IMR-90 (cell line): Measurements from ENCODE around the gene CEP162. TPM values are rescaled to one million over a fixed set of nuclear protein-coding genes. Genes with fewer than 3 reads are reported as not detected.

Experiments used
- ATAC-seq: fragments of 200-7000 bp; cut with Tn5 transposase; 2 replicates; pipeline ENCODE4 v1.9.1; 2020; ENCODE audit warnings: low read depth, mild to moderate bottlenecking, moderate library complexity
- BruUV-seq: library from RNA; stranded (reverse); fragments of 400-500 nt; replicated peaks from 2 replicates; lab custom pipeline; 2021; lab: Mats Ljungman, UMichigan
- CTCF ChIA-PET: fragments of 300-600 bp; formaldehyde crosslinking; extraction: SDS; loops from one replicate; lab custom pipeline; 2021; ENCODE audit warnings: antibody characterized with exemption; lab: Yijun Ruan, JAX
- POLR2A ChIA-PET: fragments of 300-600 bp; sonication (Branson Sonifier 250); formaldehyde crosslinking; loops from one replicate; lab custom pipeline; 2022; ENCODE audit warnings: antibody characterized with exemption; ENCODE audit not compliant: unreplicated experiment; lab: Charles Lee
- DNase-seq: peaks from one replicate; pipeline ENCODE4 v3.0.0; 2013
- H2AFZ ChIP-seq: replicated peaks from 2 replicates; pipeline ENCODE3; 2013; ENCODE audit warnings: low read length, mild to moderate bottlenecking; ENCODE audit not compliant: poor library complexity
- H2AK5ac ChIP-seq: 2 replicates; pipeline ENCODE4 v1.6.1; 2013; ENCODE audit warnings: low read depth, low read length, inconsistent platforms
- H2AK9ac ChIP-seq: replicated peaks from 2 replicates; pipeline ENCODE3; 2013; ENCODE audit warnings: mild to moderate bottlenecking, low read depth, low read length, moderate library complexity; ENCODE audit not compliant: poor library complexity
- H2BK120ac ChIP-seq: 2 replicates; pipeline ENCODE4 v1.6.1; 2013; ENCODE audit warnings: low read depth, low read length, inconsistent platforms
- H2BK15ac ChIP-seq: 3 replicates; pipeline ENCODE4 v1.6.1; 2013; ENCODE audit warnings: low read depth, low read length, inconsistent platforms
- H2BK20ac ChIP-seq: 2 replicates; pipeline ENCODE4 v1.6.1; 2013; ENCODE audit warnings: low read depth, mild to moderate bottlenecking, inconsistent platforms, low read length, moderate library complexity
- H2BK5ac ChIP-seq: 2 replicates; pipeline ENCODE4 v1.6.1; 2013; ENCODE audit warnings: mild to moderate bottlenecking, low read depth, low read length, inconsistent platforms; ENCODE audit not compliant: poor library complexity, severe bottlenecking
- H3K14ac ChIP-seq: replicated peaks from 2 replicates; pipeline ENCODE4 v1.6.1; 2013; ENCODE audit warnings: low read depth, low read length, inconsistent platforms
- H3K18ac ChIP-seq: 2 replicates; pipeline ENCODE4 v1.6.1; 2013; ENCODE audit warnings: low read depth, low read length, control low read depth
- H3K23ac ChIP-seq: 2 replicates; pipeline ENCODE4 v1.6.1; 2013; ENCODE audit warnings: low read depth, low read length, inconsistent platforms
- H3K27ac ChIP-seq: 2 replicates; pipeline ENCODE4 v1.5.1; 2013; ENCODE audit warnings: mild to moderate bottlenecking, control low read depth, low read length; ENCODE audit not compliant: insufficient read depth
- H3K27me3 ChIP-seq: 2 replicates; pipeline ENCODE4 v1.6.1; 2013; ENCODE audit warnings: low read length; ENCODE audit not compliant: control insufficient read depth, insufficient read depth
- H3K36me3 ChIP-seq: 2 replicates; pipeline ENCODE4 v1.6.1; 2013; ENCODE audit warnings: low read length, mixed read lengths; ENCODE audit not compliant: control insufficient read depth, insufficient read depth
- H3K4ac ChIP-seq: 2 replicates; pipeline ENCODE4 v1.6.1; 2013; ENCODE audit warnings: low read depth, low read length, inconsistent platforms
- H3K4me1 ChIP-seq: 2 replicates; pipeline ENCODE4 v1.6.1; 2013; ENCODE audit warnings: low read length, mixed read lengths; ENCODE audit not compliant: control insufficient read depth, insufficient read depth
- H3K4me2 ChIP-seq: 2 replicates; pipeline ENCODE4 v1.6.1; 2013; ENCODE audit warnings: low read depth, mild to moderate bottlenecking, control low read depth, low read length, moderate library complexity
- H3K4me3 ChIP-seq: 2 replicates; pipeline ENCODE4 v1.5.1; 2013; ENCODE audit warnings: low read depth, mild to moderate bottlenecking, control low read depth, low read length, moderate library complexity; ENCODE audit not compliant: insufficient read depth
- H3K56ac ChIP-seq: 2 replicates; pipeline ENCODE4 v1.6.1; 2013; ENCODE audit warnings: low read length, inconsistent platforms; ENCODE audit not compliant: insufficient read depth; ENCODE audit errors: extremely low read depth
- H3K79me1 ChIP-seq, 2 experiments: 2 replicates each; pipeline ENCODE4 v1.6.1; 2013; ENCODE audit warnings: low read length in 2 of 2, inconsistent platforms in 1 of 2, low read depth in 1 of 2
- H3K9ac ChIP-seq: 2 replicates; pipeline ENCODE4 v1.6.1; 2013; ENCODE audit warnings: low read depth, low read length, control low read depth
- H3K9me1 ChIP-seq: 2 replicates; pipeline ENCODE4 v1.6.1; 2013; ENCODE audit warnings: low read length, inconsistent platforms; ENCODE audit not compliant: insufficient read depth
- H3K9me3 ChIP-seq: 2 replicates; pipeline ENCODE4 v1.6.1; 2013; ENCODE audit warnings: low read length; ENCODE audit not compliant: control insufficient read depth, insufficient read depth
- H4K20me1 ChIP-seq: 2 replicates; pipeline ENCODE4 v1.6.1; 2013; ENCODE audit warnings: low read length, inconsistent platforms; ENCODE audit not compliant: insufficient read depth
- H4K5ac ChIP-seq: 2 replicates; pipeline ENCODE4 v1.6.1; 2013; ENCODE audit warnings: mild to moderate bottlenecking, low read depth, low read length, control low read depth
- H4K8ac ChIP-seq, 2 experiments: 2 replicates each; pipeline ENCODE4 v1.6.1; 2013; ENCODE audit warnings: low read depth in 2 of 2, low read length in 2 of 2, control low read depth in 1 of 2, inconsistent platforms in 1 of 2
- H4K91ac ChIP-seq: 2 replicates; pipeline ENCODE4 v1.6.1; 2013; ENCODE audit warnings: low read depth, low read length, inconsistent platforms; ENCODE audit not compliant: insufficient read depth
- BHLHE40 ChIP-seq: fragments of 150-350 bp; IDR thresholded peaks from 2 replicates; pipeline ENCODE4 v1.6.1; 2016; ENCODE audit warnings: mild to moderate bottlenecking, low read depth, low read length
- CEBPB ChIP-seq: IDR thresholded peaks from 2 replicates; pipeline ENCODE4 v1.6.1; 2012; ENCODE audit warnings: low read depth, low read length, improper control_type of control experiment
- CHD1 ChIP-seq: IDR thresholded peaks from 2 replicates; pipeline ENCODE4 v1.6.1; 2012; ENCODE audit warnings: low read depth, low read length, improper control_type of control experiment
- FOS ChIP-seq: fragments of 150-350 bp; IDR thresholded peaks from 2 replicates; pipeline ENCODE4 v1.6.1; 2016; ENCODE audit warnings: low read depth, low read length
- MAFK ChIP-seq: IDR thresholded peaks from 2 replicates; pipeline ENCODE4 v1.6.1; 2012; ENCODE audit warnings: low read depth, low read length, improper control_type of control experiment
- MAZ ChIP-seq: IDR thresholded peaks from 2 replicates; pipeline ENCODE4 v1.6.1; 2012; ENCODE audit warnings: low read depth, mild to moderate bottlenecking, low read length, improper control_type of control experiment, moderate library complexity, borderline replicate concordance
- MXI1 ChIP-seq: IDR thresholded peaks from 2 replicates; pipeline ENCODE4 v1.6.1; 2012; ENCODE audit warnings: low read depth, mild to moderate bottlenecking, low read length, moderate library complexity, borderline replicate concordance
- NFE2L2 ChIP-seq: fragments of 150-350 bp; IDR thresholded peaks from 2 replicates; pipeline ENCODE4 v1.6.1; 2016; ENCODE audit warnings: low read depth, mild to moderate bottlenecking, low read length
- POLR2A ChIP-seq: IDR thresholded peaks from 2 replicates; pipeline ENCODE4 v1.6.1; 2012; ENCODE audit warnings: mild to moderate bottlenecking, low read depth, low read length
- RAD21 ChIP-seq: IDR thresholded peaks from 2 replicates; pipeline ENCODE4 v1.6.1; 2012; ENCODE audit warnings: low read length, improper control_type of control experiment
- RCOR1 ChIP-seq: IDR thresholded peaks from 2 replicates; pipeline ENCODE4 v1.6.1; 2012; ENCODE audit warnings: mild to moderate bottlenecking, low read length, improper control_type of control experiment; ENCODE audit not compliant: insufficient replicate concordance
- RFX5 ChIP-seq: IDR thresholded peaks from 2 replicates; pipeline ENCODE4 v1.8.0; 2012; ENCODE audit warnings: low read depth, mild to moderate bottlenecking, low read length, moderate library complexity
- SMC3 ChIP-seq: fragments of 150-350 bp; IDR thresholded peaks from 2 replicates; pipeline ENCODE4 v1.6.1; 2016; ENCODE audit warnings: low read depth, mild to moderate bottlenecking, antibody characterized with exemption, low read length, moderate library complexity
- WGBS, 2 experiments: methylation state at CpG; one replicate each; pipeline versions ENCODE4 v1.1.5 to v1.1.7; 2013; ENCODE audit warnings: missing lambda C conversion rate in 2 of 2; ENCODE audit not compliant: insufficient read length in 1 of 2; ENCODE audit errors: extremely low coverage in 2 of 2; 5-methylcytosine and 5-hydroxymethylcytosine counted together
- dilution Hi-C: fragments of 300-500 bp; cut with HindIII; formaldehyde crosslinking; loops from one replicate; pipeline ENCODE4 v1.14.3; 2018; ENCODE audit warnings: low sequenced_read_pairs; ENCODE audit not compliant: unreplicated experiment
- in situ Hi-C: fragments of 300-500 bp; cut with MboI; formaldehyde crosslinking; loops from 3 replicates; pipeline ENCODE4 v1.14.3; 2019; ENCODE audit warnings: low sequenced_read_pairs, inconsistent platforms, mixed read lengths
- intact Hi-C: fragments of 100-400 bp; cut with micrococcal nuclease; formaldehyde crosslinking; loops from 2 replicates; pipeline ENCODE4 v1.10.0; 2022
- polyA plus RNA-seq, 3 experiments: library from polyadenylated mRNA; depleted of rRNA; stranded (reverse); fragments of >200 nt; gene quantifications; 2 replicates each; pipeline ENCODE4 v1.2.3, GENCODE V29; 2012; ENCODE audit warnings: low replicate concordance in 1 of 3
- total RNA-seq: library from RNA; depleted of rRNA; stranded (reverse); fragments of >200 nt; gene quantifications from 2 replicates; pipeline ENCODE4 v1.2.3, GENCODE V29; 2012
- TF ChIP-seq, protein P1 (sequence below): fragments of 150-350 bp; IDR thresholded peaks from 2 replicates; pipeline ENCODE4 v1.6.1; 2017; ENCODE audit warnings: mild to moderate bottlenecking, antibody characterized with exemption, low read length, low read depth
- TF ChIP-seq, protein P2 (sequence below): conservative IDR thresholded peaks from 2 replicates; pipeline ENCODE4 v1.5.1; 2012; ENCODE audit warnings: mild to moderate bottlenecking, low read depth, low read length, improper control_type of control experiment
- TF ChIP-seq, protein P3 (sequence below): fragments of 150-350 bp; IDR thresholded peaks from 2 replicates; pipeline ENCODE4 v1.6.1; 2016; ENCODE audit warnings: low read depth, mild to moderate bottlenecking, low read length, moderate library complexity, borderline replicate concordance

Gene CEP162
- total and polyA plus RNA-seq, 2 of the 4 experiments (the other 2 are of a cell fraction) = 1.2 to 1.6 TPM

DNA sequence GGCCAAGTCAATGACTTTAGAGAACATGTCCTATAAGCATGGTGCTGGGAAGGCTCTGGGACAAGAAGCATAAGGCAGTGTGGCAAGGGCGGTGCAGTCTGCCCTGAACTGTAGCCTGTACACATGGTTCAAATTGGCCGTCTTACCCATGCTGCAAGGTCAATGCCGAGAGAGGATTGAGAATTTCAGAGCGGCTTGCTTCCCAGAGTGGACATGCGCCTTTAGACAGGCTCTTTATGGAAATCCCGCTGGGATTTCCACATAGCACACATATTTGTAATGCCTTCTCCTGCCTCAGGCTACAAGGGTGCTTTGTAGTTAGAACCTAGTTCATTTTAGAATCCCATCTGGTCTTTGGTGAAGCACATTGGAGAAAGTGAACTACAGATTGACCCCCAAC, 36.1 kb upstream of the CEP162 start:
- 65% methylated on average over 2 of the region's 6 CpGs; no CpG with 5 or more reads in 1 of the 2 experiments for WGBS, 2 experiments
- Histone ChIP-seq H3K9me1 (no peaks in the 10 kb centered on the region), H3K18ac (no peak overlapping the region), H3K4me2 (no peak overlapping the region), H3K4ac (no peak overlapping the region), H3K4me3 (no peak overlapping the region), H3K4me1 (no peaks in the 10 kb centered on the region), H4K91ac (no peak overlapping the region), H4K20me1 (no peaks in the 10 kb centered on the region), H3K56ac (no peak overlapping the region), H2BK15ac (no peak overlapping the region), H3K36me3 (no peaks in the 10 kb centered on the region), H3K23ac (no peak overlapping the region), H4K5ac (no peak overlapping the region), H2BK20ac (no peak overlapping the region), H2AK9ac (no peak overlapping the region), H3K79me1 (no peaks in the 10 kb centered on the region), H2AFZ (no peak overlapping the region), H3K9me3 (no peaks in the 10 kb centered on the region), H3K27me3 (no peaks in the 10 kb centered on the region; the same call in 1 of the 2 replicates), H3K27ac (no peak overlapping the region), H2AK5ac (no peak overlapping the region), H4K8ac (no peak overlapping the region), H2BK120ac (no peak overlapping the region), H3K14ac (no peak overlapping the region), H3K9ac (no peak overlapping the region), H2BK5ac (no peak overlapping the region)
- ATAC-seq = no peak
- TF ChIP-seq, protein P1, sequence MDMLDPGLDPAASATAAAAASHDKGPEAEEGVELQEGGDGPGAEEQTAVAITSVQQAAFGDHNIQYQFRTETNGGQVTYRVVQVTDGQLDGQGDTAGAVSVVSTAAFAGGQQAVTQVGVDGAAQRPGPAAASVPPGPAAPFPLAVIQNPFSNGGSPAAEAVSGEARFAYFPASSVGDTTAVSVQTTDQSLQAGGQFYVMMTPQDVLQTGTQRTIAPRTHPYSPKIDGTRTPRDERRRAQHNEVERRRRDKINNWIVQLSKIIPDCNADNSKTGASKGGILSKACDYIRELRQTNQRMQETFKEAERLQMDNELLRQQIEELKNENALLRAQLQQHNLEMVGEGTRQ = no peak
- no peak for TF ChIP-seq NFE2L2
- no peak for TF ChIP-seq SMC3
- TF ChIP-seq, protein P2, sequence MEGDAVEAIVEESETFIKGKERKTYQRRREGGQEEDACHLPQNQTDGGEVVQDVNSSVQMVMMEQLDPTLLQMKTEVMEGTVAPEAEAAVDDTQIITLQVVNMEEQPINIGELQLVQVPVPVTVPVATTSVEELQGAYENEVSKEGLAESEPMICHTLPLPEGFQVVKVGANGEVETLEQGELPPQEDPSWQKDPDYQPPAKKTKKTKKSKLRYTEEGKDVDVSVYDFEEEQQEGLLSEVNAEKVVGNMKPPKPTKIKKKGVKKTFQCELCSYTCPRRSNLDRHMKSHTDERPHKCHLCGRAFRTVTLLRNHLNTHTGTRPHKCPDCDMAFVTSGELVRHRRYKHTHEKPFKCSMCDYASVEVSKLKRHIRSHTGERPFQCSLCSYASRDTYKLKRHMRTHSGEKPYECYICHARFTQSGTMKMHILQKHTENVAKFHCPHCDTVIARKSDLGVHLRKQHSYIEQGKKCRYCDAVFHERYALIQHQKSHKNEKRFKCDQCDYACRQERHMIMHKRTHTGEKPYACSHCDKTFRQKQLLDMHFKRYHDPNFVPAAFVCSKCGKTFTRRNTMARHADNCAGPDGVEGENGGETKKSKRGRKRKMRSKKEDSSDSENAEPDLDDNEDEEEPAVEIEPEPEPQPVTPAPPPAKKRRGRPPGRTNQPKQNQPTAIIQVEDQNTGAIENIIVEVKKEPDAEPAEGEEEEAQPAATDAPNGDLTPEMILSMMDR = no peak
- TF ChIP-seq MXI1 = no peak
- TF ChIP-seq BHLHE40 = no peak
- TF ChIP-seq RCOR1 = no peak
- no peak for TF ChIP-seq POLR2A
- TF ChIP-seq MAZ = no peak
- no peak for TF ChIP-seq RAD21
- no peak for TF ChIP-seq RFX5
- TF ChIP-seq CEBPB = no peak
- TF ChIP-seq, protein P3, sequence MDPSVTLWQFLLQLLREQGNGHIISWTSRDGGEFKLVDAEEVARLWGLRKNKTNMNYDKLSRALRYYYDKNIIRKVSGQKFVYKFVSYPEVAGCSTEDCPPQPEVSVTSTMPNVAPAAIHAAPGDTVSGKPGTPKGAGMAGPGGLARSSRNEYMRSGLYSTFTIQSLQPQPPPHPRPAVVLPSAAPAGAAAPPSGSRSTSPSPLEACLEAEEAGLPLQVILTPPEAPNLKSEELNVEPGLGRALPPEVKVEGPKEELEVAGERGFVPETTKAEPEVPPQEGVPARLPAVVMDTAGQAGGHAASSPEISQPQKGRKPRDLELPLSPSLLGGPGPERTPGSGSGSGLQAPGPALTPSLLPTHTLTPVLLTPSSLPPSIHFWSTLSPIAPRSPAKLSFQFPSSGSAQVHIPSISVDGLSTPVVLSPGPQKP = no peak
- no peak for TF ChIP-seq FOS
- no peak for TF ChIP-seq CHD1
- TF ChIP-seq MAFK = no peak
- no peak for DNase-seq
- ChIA-PET CTCF (no interaction called here), POLR2A (no interaction called here)
- intact Hi-C loops (no loop called here), in situ Hi-C loops (no loop called here), dilution Hi-C loops (no loop called here)
- BruUV-seq = no TSS peak
